Tibial nerve (tissue), 3 donors: ENCODE data around the gene GPR151.

Experiments
- POLR2A ChIP-seq, 2 donors: fragments of 450-650 bp; IDR thresholded peaks; one replicate each; pipeline ENCODE4 v1.6.1; 2017; ENCODE audit warnings: antibody characterized with exemption in 2 of 2, mild to moderate bottlenecking in 2 of 2, moderate library complexity in 2 of 2
- TF ChIP-seq, protein P1 (sequence below), 5 experiments: fragments of 200-600 bp in 3 of 5; fragments of 450-650 bp in 2 of 5; sonication (generic) in 3 of 5; IDR thresholded peaks; one replicate each; pipeline ENCODE4 v1.5.1; 2016 to 2019; ENCODE audit warnings: antibody characterized with exemption in 5 of 5, mild to moderate bottlenecking in 3 of 5, moderate library complexity in 2 of 5

DNA sequence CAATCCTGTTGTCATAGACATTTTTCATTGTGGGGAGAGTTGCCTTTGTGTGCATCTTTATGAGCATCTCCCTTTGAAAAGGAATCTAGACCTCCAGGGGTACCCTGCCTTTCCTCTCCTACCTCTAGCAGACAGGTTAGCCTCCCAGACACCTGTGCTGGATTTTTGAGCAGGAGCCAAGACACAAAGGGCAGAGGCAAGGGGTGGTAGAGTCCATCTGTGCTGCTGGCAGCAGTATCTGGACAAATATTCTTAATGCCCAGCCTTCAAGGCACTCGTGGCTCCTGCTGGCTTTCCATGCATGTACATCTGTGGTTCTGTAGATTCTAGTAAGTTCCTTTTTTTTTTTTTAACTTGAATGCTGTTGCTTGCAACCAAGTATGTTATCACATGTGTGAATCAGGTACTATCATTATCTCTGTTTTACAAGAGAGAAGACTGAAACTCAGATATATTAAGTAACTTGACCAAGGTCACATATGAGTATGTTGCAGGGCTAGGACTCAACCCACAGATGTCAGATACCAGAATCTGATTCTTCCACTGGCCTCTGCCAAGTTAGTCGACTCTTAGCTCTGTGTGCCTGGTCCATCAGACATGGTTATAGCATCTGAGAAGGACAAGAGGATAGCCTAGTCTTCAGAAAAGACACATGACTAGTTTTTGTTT, 32.9 kb upstream of the GPR151 start:
- TF ChIP-seq, protein P1, sequence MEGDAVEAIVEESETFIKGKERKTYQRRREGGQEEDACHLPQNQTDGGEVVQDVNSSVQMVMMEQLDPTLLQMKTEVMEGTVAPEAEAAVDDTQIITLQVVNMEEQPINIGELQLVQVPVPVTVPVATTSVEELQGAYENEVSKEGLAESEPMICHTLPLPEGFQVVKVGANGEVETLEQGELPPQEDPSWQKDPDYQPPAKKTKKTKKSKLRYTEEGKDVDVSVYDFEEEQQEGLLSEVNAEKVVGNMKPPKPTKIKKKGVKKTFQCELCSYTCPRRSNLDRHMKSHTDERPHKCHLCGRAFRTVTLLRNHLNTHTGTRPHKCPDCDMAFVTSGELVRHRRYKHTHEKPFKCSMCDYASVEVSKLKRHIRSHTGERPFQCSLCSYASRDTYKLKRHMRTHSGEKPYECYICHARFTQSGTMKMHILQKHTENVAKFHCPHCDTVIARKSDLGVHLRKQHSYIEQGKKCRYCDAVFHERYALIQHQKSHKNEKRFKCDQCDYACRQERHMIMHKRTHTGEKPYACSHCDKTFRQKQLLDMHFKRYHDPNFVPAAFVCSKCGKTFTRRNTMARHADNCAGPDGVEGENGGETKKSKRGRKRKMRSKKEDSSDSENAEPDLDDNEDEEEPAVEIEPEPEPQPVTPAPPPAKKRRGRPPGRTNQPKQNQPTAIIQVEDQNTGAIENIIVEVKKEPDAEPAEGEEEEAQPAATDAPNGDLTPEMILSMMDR (IDR thresholded peaks at IDR 0.05): no peak
- no peak for TF ChIP-seq POLR2A (IDR thresholded peaks at IDR 0.05)
